HEK293T (cell line): Measurements from ENCODE around the gene DRC1.

ENCODE experiments used
- FOXK2 ChIP-seq: fragments of 450-650 bp; IDR thresholded peaks from 2 replicates; pipeline ENCODE4 v1.6.1; 2016; ENCODE audit warnings: mild to moderate bottlenecking
- FOXM1 ChIP-seq: fragments of 450-650 bp; IDR thresholded peaks from 2 replicates; pipeline ENCODE4 v1.6.1; 2017; ENCODE audit warnings: mild to moderate bottlenecking, borderline replicate concordance
- HDGF ChIP-seq: fragments of 450-650 bp; IDR thresholded peaks from 2 replicates; pipeline ENCODE4 v1.6.1; 2017; ENCODE audit warnings: antibody characterized with exemption, borderline replicate concordance
- TF ChIP-seq, protein P1 (sequence below): fragments of 450-650 bp; IDR thresholded peaks from 2 replicates; pipeline ENCODE4 v1.6.1; 2016

DNA sequence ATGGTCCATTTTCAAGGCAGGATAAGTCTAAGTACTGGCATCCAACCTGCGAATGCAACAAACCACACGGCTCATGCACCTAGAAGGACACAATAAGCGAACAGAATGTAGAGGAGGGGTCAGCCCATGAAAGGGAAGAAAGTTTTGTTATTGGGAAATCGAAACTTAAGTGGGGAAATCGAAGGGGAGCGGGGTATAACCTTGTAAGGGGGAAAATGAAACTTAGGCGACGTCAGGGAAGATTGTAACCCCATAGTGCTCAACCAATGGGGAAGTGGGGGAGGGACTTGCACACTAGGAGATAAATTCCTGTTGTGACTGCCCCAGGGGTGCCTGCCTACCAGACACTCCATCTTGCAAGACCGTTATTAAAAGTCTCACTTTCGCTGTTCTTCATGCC is 91.8 kb downstream of the DRC1 start:
- TF ChIP-seq FOXM1 (no peak), FOXK2 (no peak), HDGF (no peak)
- TF ChIP-seq, protein P1, sequence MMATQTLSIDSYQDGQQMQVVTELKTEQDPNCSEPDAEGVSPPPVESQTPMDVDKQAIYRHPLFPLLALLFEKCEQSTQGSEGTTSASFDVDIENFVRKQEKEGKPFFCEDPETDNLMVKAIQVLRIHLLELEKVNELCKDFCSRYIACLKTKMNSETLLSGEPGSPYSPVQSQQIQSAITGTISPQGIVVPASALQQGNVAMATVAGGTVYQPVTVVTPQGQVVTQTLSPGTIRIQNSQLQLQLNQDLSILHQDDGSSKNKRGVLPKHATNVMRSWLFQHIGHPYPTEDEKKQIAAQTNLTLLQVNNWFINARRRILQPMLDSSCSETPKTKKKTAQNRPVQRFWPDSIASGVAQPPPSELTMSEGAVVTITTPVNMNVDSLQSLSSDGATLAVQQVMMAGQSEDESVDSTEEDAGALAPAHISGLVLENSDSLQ = no peak
